ENCODE data around the gene RSPO1.

DNA sequence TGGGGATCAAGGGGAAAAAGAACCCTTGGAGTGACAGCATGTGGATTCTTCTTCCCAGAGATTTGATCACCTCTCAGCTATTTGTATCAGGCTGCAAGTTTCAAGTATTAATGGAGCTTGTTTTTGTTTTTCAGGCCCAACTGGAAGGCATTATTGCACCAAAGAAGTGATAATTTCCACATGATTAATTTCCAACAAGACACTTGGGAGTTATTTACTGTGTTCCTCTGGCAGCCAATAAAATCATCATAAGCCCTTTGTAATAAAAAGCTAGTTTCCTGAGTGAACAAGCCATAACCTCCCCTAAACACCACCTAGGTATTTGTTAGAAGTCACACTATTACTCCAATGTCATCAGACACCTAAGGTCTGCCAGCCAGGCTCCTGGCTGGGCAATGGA lies 69.8 kb downstream of the RSPO1 start:
- no peak for TF ChIP-seq RFX5 (IDR thresholded peaks at IDR 0.05; ENCODE audit: low read depth, low read length)
- TF ChIP-seq POLR2A (IDR thresholded peaks at IDR 0.05; ENCODE audit: low read depth, low read length), result no peak
- TF ChIP-seq SMC3 (IDR thresholded peaks at IDR 0.05; ENCODE audit: low read depth, low read length), result no peak
- TF ChIP-seq, protein P1, sequence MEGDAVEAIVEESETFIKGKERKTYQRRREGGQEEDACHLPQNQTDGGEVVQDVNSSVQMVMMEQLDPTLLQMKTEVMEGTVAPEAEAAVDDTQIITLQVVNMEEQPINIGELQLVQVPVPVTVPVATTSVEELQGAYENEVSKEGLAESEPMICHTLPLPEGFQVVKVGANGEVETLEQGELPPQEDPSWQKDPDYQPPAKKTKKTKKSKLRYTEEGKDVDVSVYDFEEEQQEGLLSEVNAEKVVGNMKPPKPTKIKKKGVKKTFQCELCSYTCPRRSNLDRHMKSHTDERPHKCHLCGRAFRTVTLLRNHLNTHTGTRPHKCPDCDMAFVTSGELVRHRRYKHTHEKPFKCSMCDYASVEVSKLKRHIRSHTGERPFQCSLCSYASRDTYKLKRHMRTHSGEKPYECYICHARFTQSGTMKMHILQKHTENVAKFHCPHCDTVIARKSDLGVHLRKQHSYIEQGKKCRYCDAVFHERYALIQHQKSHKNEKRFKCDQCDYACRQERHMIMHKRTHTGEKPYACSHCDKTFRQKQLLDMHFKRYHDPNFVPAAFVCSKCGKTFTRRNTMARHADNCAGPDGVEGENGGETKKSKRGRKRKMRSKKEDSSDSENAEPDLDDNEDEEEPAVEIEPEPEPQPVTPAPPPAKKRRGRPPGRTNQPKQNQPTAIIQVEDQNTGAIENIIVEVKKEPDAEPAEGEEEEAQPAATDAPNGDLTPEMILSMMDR (conservative IDR thresholded peaks at IDR 0.05; ENCODE audit: low read depth, low read length), result no peak
- no peak for TF ChIP-seq MAFK (IDR thresholded peaks at IDR 0.05; ENCODE audit: low read depth, low read length)
- TF ChIP-seq RCOR1 (IDR thresholded peaks at IDR 0.05; ENCODE audit: insufficient replicate concordance, low read length), result no peak
- no peak for TF ChIP-seq MXI1 (IDR thresholded peaks at IDR 0.05; ENCODE audit: borderline replicate concordance, low read depth, low read length)
- TF ChIP-seq USF2 (IDR thresholded peaks at IDR 0.05; ENCODE audit: low read depth, low read length), result no peak
- no peak for TF ChIP-seq NFE2L2 (IDR thresholded peaks at IDR 0.05; ENCODE audit: low read depth, low read length)
- TF ChIP-seq CEBPB (IDR thresholded peaks at IDR 0.05; ENCODE audit: low read depth, low read length), result no peak
- TF ChIP-seq MAZ (IDR thresholded peaks at IDR 0.05; ENCODE audit: borderline replicate concordance, low read depth, low read length), result no peak

All from IMR-90 (cell line).